Panc1 (cell line): Measurements from ENCODE around the gene SLC14A1. TPM values are rescaled to one million over a fixed set of nuclear protein-coding genes. Genes with fewer than 3 reads are reported as not detected.

Experiments used
- ATAC-seq: fragments of 200-7000 bp; cut with Tn5 transposase; 2 replicates; pipeline ENCODE4 v1.9.1; 2020; ENCODE audit warnings: mild to moderate bottlenecking, moderate library complexity
- BruUV-seq: library from RNA; stranded (reverse); fragments of 400-500 nt; replicated peaks from 2 replicates; lab custom pipeline; 2021; lab: Mats Ljungman, UMichigan
- CTCF ChIA-PET: fragments of 300-600 bp; sonication (Branson Sonifier 250); formaldehyde crosslinking; loops from one replicate; lab custom pipeline; 2022; ENCODE audit warnings: antibody characterized with exemption; lab: Charles Lee
- POLR2A ChIA-PET: fragments of 300-600 bp; sonication (Branson Sonifier 250); formaldehyde crosslinking; loops from one replicate; lab custom pipeline; 2022; ENCODE audit warnings: antibody characterized with exemption; lab: Charles Lee
- DNase-seq: peaks from one replicate; pipeline ENCODE4 v3.0.0-alpha.2; 2010; ENCODE audit warnings: low read depth, low spot score
- H3K27ac ChIP-seq: 2 replicates; pipeline ENCODE4 v1.5.1; 2011; ENCODE audit warnings: mild to moderate bottlenecking, low read length, inconsistent platforms
- H3K27me3 ChIP-seq: fragments of 200-500 bp; sonication (Bioruptor generic); 2 replicates; pipeline ENCODE4 v1.6.0; 2014; ENCODE audit warnings: low read length, inconsistent platforms; ENCODE audit not compliant: control insufficient read depth, insufficient read depth
- H3K36me3 ChIP-seq: fragments of 200-500 bp; sonication (Bioruptor generic); 2 replicates; pipeline ENCODE4 v1.5.1; 2014; ENCODE audit warnings: inconsistent platforms, mild to moderate bottlenecking, low read length, moderate library complexity; ENCODE audit not compliant: control insufficient read depth, insufficient read depth
- H3K4me1 ChIP-seq: 2 replicates; pipeline ENCODE4 v1.5.1; 2011; ENCODE audit warnings: inconsistent platforms, mild to moderate bottlenecking, low read length, moderate library complexity; ENCODE audit not compliant: control insufficient read depth, insufficient read depth
- H3K4me3 ChIP-seq, 2 experiments: 2 replicates each; pipeline ENCODE4 v1.5.1; 2011 to 2012; ENCODE audit warnings: low read depth in 2 of 2, low read length in 2 of 2, mild to moderate bottlenecking in 2 of 2, inconsistent platforms in 1 of 2, moderate library complexity in 1 of 2
- H3K9me3 ChIP-seq: fragments of 200-500 bp; sonication (Bioruptor generic); 2 replicates; pipeline ENCODE4 v1.5.1; 2014; ENCODE audit warnings: low read depth, mild to moderate bottlenecking, inconsistent platforms, low read length, moderate library complexity; ENCODE audit not compliant: control insufficient read depth, insufficient read depth
- POLR2AphosphoS5 ChIP-seq: IDR thresholded peaks from 2 replicates; pipeline ENCODE4 v1.6.1; 2012; ENCODE audit warnings: mild to moderate bottlenecking, low read depth, low read length, moderate library complexity
- SIN3A ChIP-seq: IDR thresholded peaks from 2 replicates; pipeline ENCODE4 v1.6.1; 2012; ENCODE audit warnings: low read depth, mild to moderate bottlenecking, low read length, moderate library complexity, borderline replicate concordance; ENCODE audit not compliant: insufficient read depth
- TCF7L2 ChIP-seq: IDR thresholded peaks from 2 replicates; pipeline ENCODE4 v1.6.1; 2011; ENCODE audit warnings: mild to moderate bottlenecking, low read depth, low read length, inconsistent platforms
- in situ Hi-C: cut with HindIII; loops from 2 replicates; pipeline ENCODE4 v1.10.0; 2016; ENCODE audit warnings: low sequenced_read_pairs, low pct_unique_long_range_greater_than_20kb
- intact Hi-C: fragments of 100-400 bp; cut with micrococcal nuclease; formaldehyde crosslinking; loops from one replicate; pipeline ENCODE4 v1.10.0; 2022; ENCODE audit not compliant: unreplicated experiment
- total RNA-seq: library from RNA; stranded (reverse); gene quantifications from one replicate; pipeline ENCODE4 v1.2.1, GENCODE V29; 2021; ENCODE audit not compliant: unreplicated experiment
- TF ChIP-seq, protein P1 (sequence below), 2 experiments: IDR thresholded peaks; 2 replicates each; pipeline ENCODE4 v1.6.1; 2011 to 2012; ENCODE audit warnings: low read depth in 2 of 2, control low read depth in 1 of 2, low read length in 1 of 2, mild to moderate bottlenecking in 1 of 2, moderate library complexity in 1 of 2; ENCODE audit not compliant: insufficient read depth in 1 of 2
- TF ChIP-seq, protein P2 (sequence below): fragments of 450-650 bp; IDR thresholded peaks from 2 replicates; pipeline ENCODE4 v1.5.1; 2017; ENCODE audit warnings: mild to moderate bottlenecking

SLC14A1 gene
- total RNA-seq, 1 experiment from 2014 or later: 1.2 TPM

DNA sequence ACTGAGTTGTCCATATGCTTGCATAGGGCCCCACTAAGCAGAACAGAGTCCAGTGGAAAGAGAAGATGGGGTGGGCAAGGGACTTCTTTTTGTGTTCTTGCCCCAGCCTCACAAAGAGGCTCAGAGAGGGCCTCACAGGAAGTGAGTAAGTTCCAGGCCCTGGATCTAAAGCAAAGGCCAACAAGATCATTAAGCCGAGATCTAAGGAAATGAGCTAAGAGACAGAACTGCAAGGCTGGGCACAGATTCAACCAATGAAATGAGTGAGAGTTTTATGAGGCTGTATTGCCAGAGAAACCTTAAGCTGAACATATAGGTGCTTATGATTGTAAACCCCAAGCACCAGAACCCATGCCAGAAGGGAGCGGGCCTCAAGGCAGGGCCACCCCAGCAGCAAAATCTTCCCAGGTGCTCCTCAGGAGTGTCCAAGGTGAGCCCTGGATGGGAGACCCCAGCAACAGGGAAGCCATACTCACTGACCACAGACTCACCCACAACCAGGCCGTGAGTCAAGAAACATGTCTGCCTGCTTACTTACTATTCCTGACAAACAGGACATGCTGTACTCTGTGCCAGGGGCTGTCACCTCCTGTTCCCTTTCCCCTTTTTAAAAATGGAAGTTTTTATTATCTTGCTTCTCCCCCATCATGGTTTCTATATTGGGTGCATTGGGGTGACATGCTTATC is 40.2 kb downstream of the SLC14A1 start:
- intact Hi-C loops (no loop called here), in situ Hi-C loops (no loop called here)
- ATAC-seq: no peak
- H3K27me3 ChIP-seq: no peaks in the 10 kb centered on the region
- no peak for TF ChIP-seq SIN3A
- TF ChIP-seq, protein P1, sequence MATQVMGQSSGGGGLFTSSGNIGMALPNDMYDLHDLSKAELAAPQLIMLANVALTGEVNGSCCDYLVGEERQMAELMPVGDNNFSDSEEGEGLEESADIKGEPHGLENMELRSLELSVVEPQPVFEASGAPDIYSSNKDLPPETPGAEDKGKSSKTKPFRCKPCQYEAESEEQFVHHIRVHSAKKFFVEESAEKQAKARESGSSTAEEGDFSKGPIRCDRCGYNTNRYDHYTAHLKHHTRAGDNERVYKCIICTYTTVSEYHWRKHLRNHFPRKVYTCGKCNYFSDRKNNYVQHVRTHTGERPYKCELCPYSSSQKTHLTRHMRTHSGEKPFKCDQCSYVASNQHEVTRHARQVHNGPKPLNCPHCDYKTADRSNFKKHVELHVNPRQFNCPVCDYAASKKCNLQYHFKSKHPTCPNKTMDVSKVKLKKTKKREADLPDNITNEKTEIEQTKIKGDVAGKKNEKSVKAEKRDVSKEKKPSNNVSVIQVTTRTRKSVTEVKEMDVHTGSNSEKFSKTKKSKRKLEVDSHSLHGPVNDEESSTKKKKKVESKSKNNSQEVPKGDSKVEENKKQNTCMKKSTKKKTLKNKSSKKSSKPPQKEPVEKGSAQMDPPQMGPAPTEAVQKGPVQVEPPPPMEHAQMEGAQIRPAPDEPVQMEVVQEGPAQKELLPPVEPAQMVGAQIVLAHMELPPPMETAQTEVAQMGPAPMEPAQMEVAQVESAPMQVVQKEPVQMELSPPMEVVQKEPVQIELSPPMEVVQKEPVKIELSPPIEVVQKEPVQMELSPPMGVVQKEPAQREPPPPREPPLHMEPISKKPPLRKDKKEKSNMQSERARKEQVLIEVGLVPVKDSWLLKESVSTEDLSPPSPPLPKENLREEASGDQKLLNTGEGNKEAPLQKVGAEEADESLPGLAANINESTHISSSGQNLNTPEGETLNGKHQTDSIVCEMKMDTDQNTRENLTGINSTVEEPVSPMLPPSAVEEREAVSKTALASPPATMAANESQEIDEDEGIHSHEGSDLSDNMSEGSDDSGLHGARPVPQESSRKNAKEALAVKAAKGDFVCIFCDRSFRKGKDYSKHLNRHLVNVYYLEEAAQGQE (IDR thresholded peaks at IDR 0.05; ENCODE audit: insufficient read depth in 1 of 2, low read depth in 2 of 2, low read length in 1 of 2): no peak
- TF ChIP-seq, protein P2, sequence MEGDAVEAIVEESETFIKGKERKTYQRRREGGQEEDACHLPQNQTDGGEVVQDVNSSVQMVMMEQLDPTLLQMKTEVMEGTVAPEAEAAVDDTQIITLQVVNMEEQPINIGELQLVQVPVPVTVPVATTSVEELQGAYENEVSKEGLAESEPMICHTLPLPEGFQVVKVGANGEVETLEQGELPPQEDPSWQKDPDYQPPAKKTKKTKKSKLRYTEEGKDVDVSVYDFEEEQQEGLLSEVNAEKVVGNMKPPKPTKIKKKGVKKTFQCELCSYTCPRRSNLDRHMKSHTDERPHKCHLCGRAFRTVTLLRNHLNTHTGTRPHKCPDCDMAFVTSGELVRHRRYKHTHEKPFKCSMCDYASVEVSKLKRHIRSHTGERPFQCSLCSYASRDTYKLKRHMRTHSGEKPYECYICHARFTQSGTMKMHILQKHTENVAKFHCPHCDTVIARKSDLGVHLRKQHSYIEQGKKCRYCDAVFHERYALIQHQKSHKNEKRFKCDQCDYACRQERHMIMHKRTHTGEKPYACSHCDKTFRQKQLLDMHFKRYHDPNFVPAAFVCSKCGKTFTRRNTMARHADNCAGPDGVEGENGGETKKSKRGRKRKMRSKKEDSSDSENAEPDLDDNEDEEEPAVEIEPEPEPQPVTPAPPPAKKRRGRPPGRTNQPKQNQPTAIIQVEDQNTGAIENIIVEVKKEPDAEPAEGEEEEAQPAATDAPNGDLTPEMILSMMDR: no peak
- no peak for TF ChIP-seq POLR2AphosphoS5
- TF ChIP-seq TCF7L2: no peak
- CTCF ChIA-PET: no interaction called here
- no TSS peak for BruUV-seq
- no peaks in the 10 kb centered on the region for H3K9me3 ChIP-seq
- no peaks in the 10 kb centered on the region for H3K4me1 ChIP-seq
- no peak for DNase-seq
- H3K4me3 ChIP-seq: no peak overlapping the region
- no peak overlapping the region for H3K27ac ChIP-seq
- H3K36me3 ChIP-seq: no peaks in the 10 kb centered on the region
- POLR2A ChIA-PET: no interaction called here

DNA sequence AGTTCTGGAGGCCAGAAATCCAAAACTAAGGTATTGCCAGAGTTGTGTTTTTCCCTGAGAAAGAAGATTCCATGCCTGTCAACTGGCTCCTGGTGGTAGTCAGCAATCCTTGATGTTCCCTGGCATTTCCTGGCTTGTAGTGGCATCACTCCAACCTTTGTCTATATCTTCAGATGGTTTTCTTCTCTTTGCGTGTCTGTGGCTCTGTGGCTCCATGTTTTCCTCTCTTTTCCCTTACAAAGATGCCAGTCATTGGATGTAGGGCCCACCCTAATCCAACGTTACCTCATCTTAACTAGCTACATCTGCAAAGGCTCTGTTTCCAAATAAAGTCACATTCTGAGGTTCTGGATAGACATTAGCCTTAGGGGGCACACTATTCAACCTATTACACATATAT is 41.8 kb downstream of the SLC14A1 start:
- H3K4me1 ChIP-seq: no peaks in the 10 kb centered on the region
- TF ChIP-seq, protein P2: no peak
- TF ChIP-seq SIN3A: no peak
- TF ChIP-seq TCF7L2: no peak
- TF ChIP-seq POLR2AphosphoS5: no peak
- no peak for DNase-seq
- ChIA-PET POLR2A (no interaction called here), CTCF (no interaction called here)
- no peak overlapping the region for H3K27ac ChIP-seq
- no peak overlapping the region for H3K4me3 ChIP-seq
- in situ Hi-C loops (no loop called here), intact Hi-C loops (no loop called here)
- no peaks in the 10 kb centered on the region for H3K36me3 ChIP-seq
- no peaks in the 10 kb centered on the region for H3K27me3 ChIP-seq
- no TSS peak for BruUV-seq
- ATAC-seq: no peak
- no peaks in the 10 kb centered on the region for H3K9me3 ChIP-seq
